GM12872 (cell line): ENCODE data around the gene PEAK1.

Experiments
- CTCF ChIP-seq: IDR thresholded peaks from 3 replicates; pipeline ENCODE4 v1.5.1; 2011; ENCODE audit warnings: low read depth, mild to moderate bottlenecking, low read length, moderate library complexity; ENCODE audit not compliant: insufficient read depth

PEAK1 gene

DNA sequence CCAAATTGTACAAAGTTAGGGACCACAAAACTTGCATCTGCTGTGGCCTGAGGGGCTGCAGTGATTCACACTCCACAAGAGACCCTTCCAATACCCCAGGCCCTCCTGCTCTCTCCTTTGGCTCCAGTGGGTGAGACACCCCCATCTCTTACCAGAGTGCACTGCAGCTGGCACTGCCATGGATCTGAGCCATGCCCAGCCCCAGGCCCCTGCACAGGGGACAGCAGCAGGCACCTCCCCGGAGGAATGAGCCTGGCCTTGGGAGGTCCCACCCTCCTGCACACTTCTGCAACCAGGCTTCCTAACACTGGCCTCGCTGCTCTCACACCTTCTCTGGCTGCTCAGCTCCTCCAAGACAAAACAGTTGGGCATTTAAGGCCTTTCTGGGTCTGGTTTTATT lies 332.7 kb downstream of the PEAK1 start:
- no peak for TF ChIP-seq CTCF

DNA sequence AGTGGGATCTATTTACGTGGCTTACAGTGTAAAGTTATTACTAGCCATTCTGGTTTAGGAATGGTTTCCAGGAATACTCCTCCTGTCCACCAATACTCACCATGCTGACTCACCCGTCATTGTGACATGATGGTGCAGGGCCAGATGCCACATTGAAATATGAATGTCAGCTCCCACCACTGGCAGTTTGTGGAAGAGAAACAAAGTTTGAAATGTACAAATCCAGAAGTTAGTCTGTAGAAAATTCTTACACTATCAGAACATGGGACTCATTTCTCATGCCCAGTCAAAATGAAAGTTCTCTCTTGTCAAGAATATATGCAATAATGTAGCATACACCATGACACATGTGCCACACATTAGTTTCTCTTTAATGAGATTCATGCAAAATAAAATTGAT lies 334.6 kb downstream of the PEAK1 start:
- no peak for TF ChIP-seq CTCF

DNA sequence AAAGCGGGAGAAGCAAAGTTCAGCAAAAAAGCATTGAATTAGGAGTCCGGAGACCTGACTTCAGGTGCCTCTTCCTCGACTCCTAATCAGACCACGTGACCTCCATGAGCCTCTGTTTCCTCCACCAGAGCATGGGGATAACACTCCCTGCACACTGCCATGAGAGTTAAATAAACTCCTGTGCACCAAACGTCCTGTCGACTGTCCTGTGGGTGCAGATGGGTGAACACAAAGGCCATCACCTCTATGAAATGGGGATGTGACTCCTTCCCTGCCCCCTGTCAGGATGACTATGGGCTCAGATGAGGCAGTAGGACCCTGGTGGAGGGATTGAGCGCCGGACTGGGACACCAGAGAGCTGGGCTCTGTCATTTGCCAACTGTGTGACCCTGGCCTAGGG lies 335.5 kb downstream of the PEAK1 start:
- TF ChIP-seq CTCF, result no peak

DNA sequence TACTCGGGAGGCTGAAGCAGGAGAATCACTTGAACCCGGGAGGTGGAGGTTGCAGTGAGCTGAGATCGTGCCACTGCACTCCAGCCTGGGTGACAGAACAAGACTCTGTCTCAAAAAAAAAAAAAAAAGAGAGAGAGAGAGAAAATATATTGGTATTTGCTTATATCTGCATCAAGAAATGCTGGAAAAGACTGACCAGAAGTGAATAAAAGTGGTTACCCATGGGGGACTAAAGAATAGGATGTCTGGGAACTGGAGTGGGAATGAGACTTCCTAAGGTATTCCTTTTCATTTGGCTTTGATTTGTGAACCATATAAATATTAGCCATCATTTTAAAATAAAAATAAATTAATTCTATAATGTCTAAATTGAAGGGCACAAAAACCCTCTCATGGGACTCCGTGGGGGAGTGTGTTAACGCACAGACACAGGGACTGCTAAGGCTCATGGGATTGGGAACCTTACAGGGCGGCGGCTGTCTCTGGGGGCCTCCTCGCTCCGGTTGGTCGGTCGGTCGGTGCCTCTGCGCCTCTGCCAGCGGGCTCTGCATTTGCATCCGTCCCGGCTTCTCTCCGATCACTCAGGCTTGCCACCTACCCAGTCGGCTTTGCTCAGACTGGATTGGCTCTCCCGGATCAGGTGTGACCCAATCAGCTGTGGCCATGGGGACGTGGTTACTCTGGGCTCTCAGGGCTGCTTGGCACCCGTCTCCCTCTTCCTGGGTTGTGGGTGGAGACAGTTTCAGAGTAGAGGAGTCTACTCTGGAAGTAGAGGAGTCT lies 336.3 kb downstream of the PEAK1 start:
- TF ChIP-seq CTCF, result no peak

GRCh38 chr15:77081971-77082370 lies 337.9 kb downstream of the PEAK1 start:
- no peak for TF ChIP-seq CTCF

DNA sequence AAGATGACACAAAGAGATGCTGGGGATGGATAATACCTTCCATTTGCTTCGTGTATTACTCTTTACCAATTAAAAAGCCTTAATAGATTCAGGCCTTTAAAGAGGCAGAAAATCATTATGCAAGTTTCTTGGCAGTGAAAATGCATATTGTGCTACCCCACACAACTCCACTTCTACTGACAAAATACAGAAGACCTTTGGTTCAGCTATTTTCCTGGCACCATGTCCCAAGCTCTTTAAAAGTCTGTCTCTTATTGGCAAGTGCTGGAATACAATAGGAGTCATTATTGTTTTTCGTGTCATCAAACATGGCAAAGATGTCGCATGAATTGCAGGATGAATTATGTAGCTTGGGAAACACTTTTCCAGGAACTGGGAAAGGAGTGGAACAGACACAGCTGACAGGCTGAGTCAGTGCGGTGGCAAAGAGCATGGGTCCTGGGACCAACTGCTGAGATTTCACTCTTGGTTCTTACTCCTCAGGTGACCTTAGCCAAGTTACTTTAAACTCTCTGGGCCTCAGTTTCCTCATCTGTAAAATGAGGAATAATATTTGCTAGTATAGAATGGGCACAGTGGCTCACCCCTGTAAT lies 343.5 kb downstream of the PEAK1 start:
- no peak for TF ChIP-seq CTCF

GRCh38 chr15:77075528-77075927 lies 344.4 kb downstream of the PEAK1 start:
- TF ChIP-seq CTCF, result no peak
